ENCODE measurements around the gene ECHDC1.

GRCh38 chr6:127332383-127332961, 10.9 kb downstream of the ECHDC1 start:
- no peak for TF ChIP-seq ZBTB33 (IDR thresholded peaks at IDR 0.05)
- no peak for TF ChIP-seq CTCF (IDR thresholded peaks at IDR 0.05; ENCODE audit: low read depth, low read length, missing input control)
- TF ChIP-seq RAD21 (IDR thresholded peaks at IDR 0.05): no peak
